ENCODE data around the gene FSTL1.

DNA sequence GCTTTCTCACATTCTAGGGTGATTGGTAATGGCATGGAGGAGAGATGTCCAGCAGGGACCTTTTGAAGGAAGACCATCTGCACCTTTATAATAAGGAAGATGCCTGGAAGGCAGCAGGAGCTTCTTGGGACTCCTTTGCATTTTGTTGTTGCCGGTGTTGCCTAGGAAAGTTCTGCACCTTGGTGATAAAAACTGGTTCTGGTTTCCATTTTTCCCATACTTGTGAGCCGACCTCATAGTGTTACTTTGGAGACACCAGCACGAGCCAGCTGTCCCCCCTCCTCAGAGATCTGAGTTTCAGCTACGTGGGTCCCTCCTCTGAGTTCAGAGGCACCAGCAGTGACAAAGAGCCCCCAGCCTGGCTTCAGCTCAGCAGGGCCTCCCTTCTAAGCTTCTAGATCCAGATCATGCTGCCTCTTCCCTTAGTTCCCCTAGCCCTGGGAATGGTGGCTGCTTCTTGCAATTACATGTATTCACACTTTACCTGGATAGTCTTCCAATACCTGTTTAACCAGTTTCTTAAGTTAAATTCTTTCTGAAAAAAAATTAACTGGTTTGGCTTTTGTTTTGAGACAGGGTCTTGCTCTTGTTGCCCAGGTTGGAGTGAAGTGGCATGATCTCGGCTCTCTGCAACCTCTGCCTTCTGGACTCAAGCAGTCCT is 18.0 kb upstream of the FSTL1 start:
- TF ChIP-seq, protein P1, sequence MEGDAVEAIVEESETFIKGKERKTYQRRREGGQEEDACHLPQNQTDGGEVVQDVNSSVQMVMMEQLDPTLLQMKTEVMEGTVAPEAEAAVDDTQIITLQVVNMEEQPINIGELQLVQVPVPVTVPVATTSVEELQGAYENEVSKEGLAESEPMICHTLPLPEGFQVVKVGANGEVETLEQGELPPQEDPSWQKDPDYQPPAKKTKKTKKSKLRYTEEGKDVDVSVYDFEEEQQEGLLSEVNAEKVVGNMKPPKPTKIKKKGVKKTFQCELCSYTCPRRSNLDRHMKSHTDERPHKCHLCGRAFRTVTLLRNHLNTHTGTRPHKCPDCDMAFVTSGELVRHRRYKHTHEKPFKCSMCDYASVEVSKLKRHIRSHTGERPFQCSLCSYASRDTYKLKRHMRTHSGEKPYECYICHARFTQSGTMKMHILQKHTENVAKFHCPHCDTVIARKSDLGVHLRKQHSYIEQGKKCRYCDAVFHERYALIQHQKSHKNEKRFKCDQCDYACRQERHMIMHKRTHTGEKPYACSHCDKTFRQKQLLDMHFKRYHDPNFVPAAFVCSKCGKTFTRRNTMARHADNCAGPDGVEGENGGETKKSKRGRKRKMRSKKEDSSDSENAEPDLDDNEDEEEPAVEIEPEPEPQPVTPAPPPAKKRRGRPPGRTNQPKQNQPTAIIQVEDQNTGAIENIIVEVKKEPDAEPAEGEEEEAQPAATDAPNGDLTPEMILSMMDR (IDR thresholded peaks at IDR 0.05) = no peak
- TF ChIP-seq POLR2AphosphoS5 (IDR thresholded peaks at IDR 0.05) (no peak), POLR2A (IDR thresholded peaks at IDR 0.05) (no peak)
